Vagina (tissue), 2 donors: ENCODE results near the gene AARSD1.

Experiments used
- CTCF ChIP-seq, 3 experiments: fragments of 450-650 bp in 2 of 3; fragments of 200-600 bp in 1 of 3; sonication (generic) in 1 of 3; IDR thresholded peaks; one replicate each; pipeline ENCODE4 v1.5.1; 2017 to 2019; ENCODE audit warnings: antibody characterized with exemption in 3 of 3, mild to moderate bottlenecking in 2 of 3, moderate library complexity in 2 of 3
- POLR2A ChIP-seq, 2 donors: fragments of 450-650 bp; IDR thresholded peaks; one replicate each; pipeline ENCODE4 v1.6.1; 2017; ENCODE audit warnings: antibody characterized with exemption in 2 of 2, mild to moderate bottlenecking in 2 of 2, moderate library complexity in 2 of 2
- POLR2AphosphoS5 ChIP-seq, 2 donors: sonication (generic); formaldehyde crosslinking; IDR thresholded peaks; one replicate each; pipeline ENCODE4 v1.9.0; 2017; ENCODE audit warnings: antibody characterized with exemption in 2 of 2, mild to moderate bottlenecking in 2 of 2, low read depth in 1 of 2; ENCODE audit not compliant: insufficient read depth in 1 of 2

- TF ChIP-seq POLR2A (IDR thresholded peaks at IDR 0.05), result no peak
- TF ChIP-seq CTCF (IDR thresholded peaks at IDR 0.05), result no peak
- TF ChIP-seq POLR2AphosphoS5 (IDR thresholded peaks at IDR 0.05; ENCODE audit: insufficient read depth in 1 of 2, low read depth in 1 of 2), result no peak
Measured at GRCh38 chr17:42999003-42999525, 34.8 kb upstream of the AARSD1 start.
